Kidney tubule cell (primary cell): ENCODE measurements around the gene CTNNA3.

ENCODE experiments used
- DNase-seq: peaks from one replicate; pipeline ENCODE4 v3.0.0-alpha.2; 2018; ENCODE audit warnings: low spot score

Gene CTNNA3

GRCh38 chr10:66214721-66215404 lies 1481.1 kb downstream of the CTNNA3 start:
- DNase-seq, result no peak

- DNase-seq, result no peak
These were observed 1487.0 kb downstream of the CTNNA3 start for GRCh38 chr10:66209025-66209424.

- DNase-seq, result no peak
These were observed 1491.2 kb downstream of the CTNNA3 start for GRCh38 chr10:66204838-66205237.

GRCh38 chr10:66202101-66202500 lies 1493.9 kb downstream of the CTNNA3 start:
- no peak for DNase-seq

GRCh38 chr10:66192162-66192831 lies 1503.7 kb downstream of the CTNNA3 start:
- DNase-seq, result no peak

GRCh38 chr10:66190413-66190812 lies 1505.6 kb downstream of the CTNNA3 start:
- DNase-seq, result no peak

GRCh38 chr10:66189271-66189670 lies 1506.7 kb downstream of the CTNNA3 start:
- DNase-seq, result no peak

GRCh38 chr10:66187053-66187733 lies 1508.8 kb downstream of the CTNNA3 start:
- no peak for DNase-seq

GRCh38 chr10:66183028-66183427 lies 1513.0 kb downstream of the CTNNA3 start:
- no peak for DNase-seq

GRCh38 chr10:66180581-66181318 lies 1515.2 kb downstream of the CTNNA3 start:
- peak; percentile 73 for DNase-seq

- no peak for DNase-seq
These were observed 1516.0 kb downstream of the CTNNA3 start for GRCh38 chr10:66180021-66180420.

GRCh38 chr10:66176772-66177171 lies 1519.2 kb downstream of the CTNNA3 start:
- no peak for DNase-seq

GRCh38 chr10:66167816-66168215 lies 1528.2 kb downstream of the CTNNA3 start:
- DNase-seq, result peak; percentile 92

- DNase-seq, result peak; percentile 38
These were observed 1533.3 kb downstream of the CTNNA3 start for GRCh38 chr10:66162560-66163143.

- DNase-seq, result no peak
These were observed 1544.6 kb downstream of the CTNNA3 start for GRCh38 chr10:66151346-66151745.

- no peak for DNase-seq
These were observed 1547.7 kb downstream of the CTNNA3 start for GRCh38 chr10:66148312-66148711.

- DNase-seq, result no peak
These were observed 1552.0 kb downstream of the CTNNA3 start for GRCh38 chr10:66144016-66144415.

- DNase-seq, result no peak
These were observed 1593.2 kb downstream of the CTNNA3 start for GRCh38 chr10:66102756-66103155.

GRCh38 chr10:66098595-66099480 lies 1597.2 kb downstream of the CTNNA3 start:
- no peak for DNase-seq

GRCh38 chr10:66095610-66096009 lies 1600.4 kb downstream of the CTNNA3 start:
- no peak for DNase-seq

GRCh38 chr10:66085906-66086305 lies 1610.1 kb downstream of the CTNNA3 start:
- DNase-seq, result no peak
